Measurements from ENCODE around the gene CLVS2.

CLVS2 gene

GRCh38 chr6:123089226-123089625, 93.2 kb downstream of the CLVS2 start:
- no peak overlapping the region for H3K4me3 ChIP-seq (ENCODE audit: insufficient read length, low read depth)
- no peaks in the 10 kb centered on the region for H3K27me3 ChIP-seq (ENCODE audit: insufficient read depth, insufficient read length)
- TF ChIP-seq YY1 (IDR thresholded peaks at IDR 0.05; ENCODE audit: insufficient read depth, insufficient read length) = no peak
- TF ChIP-seq SUZ12 (IDR thresholded peaks at IDR 0.05; ENCODE audit: extremely low read depth, insufficient read depth, insufficient read length) = no peak
- TF ChIP-seq ZNF274 (IDR thresholded peaks at IDR 0.05; ENCODE audit: low read depth, low read length) = no peak
- H3K36me3 ChIP-seq (ENCODE audit: insufficient read depth, insufficient read length, low read length) = no peaks in the 10 kb centered on the region
- no peaks in the 10 kb centered on the region for H3K4me1 ChIP-seq (ENCODE audit: insufficient read depth, insufficient read length)
- H3K9me3 ChIP-seq (ENCODE audit: insufficient read depth, low read length) = no peaks in the 10 kb centered on the region
- DNase-seq (ENCODE audit: low read depth, low spot score) = no peak
- no peak overlapping the region for H3K9ac ChIP-seq (ENCODE audit: insufficient read length, low read depth)

GRCh38 chr6:123091091-123091895, 95.3 kb downstream of the CLVS2 start:
- Histone ChIP-seq H3K9me3 (ENCODE audit: insufficient read depth, low read length) (no peaks in the 10 kb centered on the region), H3K27me3 (ENCODE audit: insufficient read depth, insufficient read length) (no peaks in the 10 kb centered on the region), H3K9ac (ENCODE audit: insufficient read length, low read depth) (no peak overlapping the region), H3K4me3 (ENCODE audit: insufficient read length, low read depth) (no peak overlapping the region), H3K4me1 (ENCODE audit: insufficient read depth, insufficient read length) (no peaks in the 10 kb centered on the region), H3K36me3 (ENCODE audit: insufficient read depth, insufficient read length, low read length) (no peaks in the 10 kb centered on the region)
- TF ChIP-seq YY1 (IDR thresholded peaks at IDR 0.05; ENCODE audit: insufficient read depth, insufficient read length) (no peak), SUZ12 (IDR thresholded peaks at IDR 0.05; ENCODE audit: extremely low read depth, insufficient read depth, insufficient read length) (no peak), ZNF274 (IDR thresholded peaks at IDR 0.05; ENCODE audit: low read depth, low read length) (no peak)
- no peak for DNase-seq (ENCODE audit: low read depth, low spot score)

GRCh38 chr6:123091896-123092271, 95.8 kb downstream of the CLVS2 start:
- no peaks in the 10 kb centered on the region for H3K36me3 ChIP-seq (ENCODE audit: insufficient read depth, insufficient read length, low read length)
- no peak overlapping the region for H3K9ac ChIP-seq (ENCODE audit: insufficient read length, low read depth)
- H3K4me1 ChIP-seq (ENCODE audit: insufficient read depth, insufficient read length) = no peaks in the 10 kb centered on the region
- H3K9me3 ChIP-seq (ENCODE audit: insufficient read depth, low read length) = no peaks in the 10 kb centered on the region
- H3K4me3 ChIP-seq (ENCODE audit: insufficient read length, low read depth) = no peak overlapping the region
- no peak for DNase-seq (ENCODE audit: low read depth, low spot score)
- TF ChIP-seq ZNF274 (IDR thresholded peaks at IDR 0.05; ENCODE audit: low read depth, low read length) = no peak
- TF ChIP-seq YY1 (IDR thresholded peaks at IDR 0.05; ENCODE audit: insufficient read depth, insufficient read length) = no peak
- no peak for TF ChIP-seq SUZ12 (IDR thresholded peaks at IDR 0.05; ENCODE audit: extremely low read depth, insufficient read depth, insufficient read length)
- no peaks in the 10 kb centered on the region for H3K27me3 ChIP-seq (ENCODE audit: insufficient read depth, insufficient read length)

- Histone ChIP-seq H3K27me3 (ENCODE audit: insufficient read depth, insufficient read length) (no peaks in the 10 kb centered on the region), H3K36me3 (ENCODE audit: insufficient read depth, insufficient read length, low read length) (no peaks in the 10 kb centered on the region), H3K9me3 (ENCODE audit: insufficient read depth, low read length) (no peaks in the 10 kb centered on the region), H3K4me3 (ENCODE audit: insufficient read length, low read depth) (no peak overlapping the region), H3K9ac (ENCODE audit: insufficient read length, low read depth) (no peak overlapping the region), H3K4me1 (ENCODE audit: insufficient read depth, insufficient read length) (no peaks in the 10 kb centered on the region)
- DNase-seq (ENCODE audit: low read depth, low spot score) = no peak
- TF ChIP-seq SUZ12 (IDR thresholded peaks at IDR 0.05; ENCODE audit: extremely low read depth, insufficient read depth, insufficient read length) = no peak
- TF ChIP-seq YY1 (IDR thresholded peaks at IDR 0.05; ENCODE audit: insufficient read depth, insufficient read length) = no peak
- no peak for TF ChIP-seq ZNF274 (IDR thresholded peaks at IDR 0.05; ENCODE audit: low read depth, low read length)
Observed at GRCh38 chr6:123094795-123095194, 98.8 kb downstream of the CLVS2 start.

- H3K9ac ChIP-seq (ENCODE audit: insufficient read length, low read depth) = no peak overlapping the region
- H3K27me3 ChIP-seq (ENCODE audit: insufficient read depth, insufficient read length) = no peaks in the 10 kb centered on the region
- H3K4me3 ChIP-seq (ENCODE audit: insufficient read length, low read depth) = no peak overlapping the region
- no peaks in the 10 kb centered on the region for H3K9me3 ChIP-seq (ENCODE audit: insufficient read depth, low read length)
- no peaks in the 10 kb centered on the region for H3K4me1 ChIP-seq (ENCODE audit: insufficient read depth, insufficient read length)
- no peak for DNase-seq (ENCODE audit: low read depth, low spot score)
- no peak for TF ChIP-seq SUZ12 (IDR thresholded peaks at IDR 0.05; ENCODE audit: extremely low read depth, insufficient read depth, insufficient read length)
- TF ChIP-seq YY1 (IDR thresholded peaks at IDR 0.05; ENCODE audit: insufficient read depth, insufficient read length) = no peak
- TF ChIP-seq ZNF274 (IDR thresholded peaks at IDR 0.05; ENCODE audit: low read depth, low read length) = no peak
- no peaks in the 10 kb centered on the region for H3K36me3 ChIP-seq (ENCODE audit: insufficient read depth, insufficient read length, low read length)
Observed at GRCh38 chr6:123105561-123105960, 109.5 kb downstream of the CLVS2 start.

- Histone ChIP-seq H3K9ac (ENCODE audit: insufficient read length, low read depth) (no peak overlapping the region), H3K36me3 (ENCODE audit: insufficient read depth, insufficient read length, low read length) (no peaks in the 10 kb centered on the region), H3K27me3 (ENCODE audit: insufficient read depth, insufficient read length) (no peaks in the 10 kb centered on the region), H3K4me3 (ENCODE audit: insufficient read length, low read depth) (no peak overlapping the region), H3K4me1 (ENCODE audit: insufficient read depth, insufficient read length) (no peaks in the 10 kb centered on the region), H3K9me3 (ENCODE audit: insufficient read depth, low read length) (no peaks in the 10 kb centered on the region; the same call in 1 of the 2 replicates)
- TF ChIP-seq SUZ12 (IDR thresholded peaks at IDR 0.05; ENCODE audit: extremely low read depth, insufficient read depth, insufficient read length) (no peak), YY1 (IDR thresholded peaks at IDR 0.05; ENCODE audit: insufficient read depth, insufficient read length) (no peak), ZNF274 (IDR thresholded peaks at IDR 0.05; ENCODE audit: low read depth, low read length) (no peak)
- no peak for DNase-seq (ENCODE audit: low read depth, low spot score)
Observed at GRCh38 chr6:123116370-123116769, 120.3 kb downstream of the CLVS2 start.

GRCh38 chr6:123117145-123117908, 121.3 kb downstream of the CLVS2 start:
- no peaks in the 10 kb centered on the region for H3K9me3 ChIP-seq (ENCODE audit: insufficient read depth, low read length)
- H3K4me3 ChIP-seq (ENCODE audit: insufficient read length, low read depth) = no peak overlapping the region
- H3K27me3 ChIP-seq (ENCODE audit: insufficient read depth, insufficient read length) = no peaks in the 10 kb centered on the region
- no peak overlapping the region for H3K9ac ChIP-seq (ENCODE audit: insufficient read length, low read depth)
- DNase-seq (ENCODE audit: low read depth, low spot score) = no peak
- no peaks in the 10 kb centered on the region for H3K36me3 ChIP-seq (ENCODE audit: insufficient read depth, insufficient read length, low read length)
- no peaks in the 10 kb centered on the region for H3K4me1 ChIP-seq (ENCODE audit: insufficient read depth, insufficient read length)
- no peak for TF ChIP-seq YY1 (IDR thresholded peaks at IDR 0.05; ENCODE audit: insufficient read depth, insufficient read length)
- no peak for TF ChIP-seq SUZ12 (IDR thresholded peaks at IDR 0.05; ENCODE audit: extremely low read depth, insufficient read depth, insufficient read length)
- TF ChIP-seq ZNF274 (IDR thresholded peaks at IDR 0.05; ENCODE audit: low read depth, low read length) = no peak
